ENCODE measurements around the gene PCA3.

The PCA3 gene

DNA sequence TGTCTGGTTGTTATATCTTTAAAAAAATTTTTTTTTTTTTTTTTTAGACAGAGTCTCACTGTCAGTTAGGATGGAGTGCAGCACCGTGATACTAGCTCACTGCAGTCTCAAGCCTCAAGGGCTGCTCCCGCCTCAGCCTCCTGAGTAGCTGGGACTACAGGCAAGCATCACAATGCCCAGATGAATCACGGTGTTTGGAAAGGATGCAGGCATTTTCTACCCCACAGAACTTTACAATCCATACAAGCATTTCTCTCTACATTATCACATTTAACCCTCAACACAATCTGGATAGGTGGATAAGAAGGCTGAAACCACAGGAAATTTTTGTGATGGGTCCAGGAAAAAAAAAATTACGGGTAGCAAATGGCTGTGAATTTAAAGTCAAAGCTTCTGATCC, 5.8 kb upstream of the PCA3 start:
- no peak for DNase-seq

DNA sequence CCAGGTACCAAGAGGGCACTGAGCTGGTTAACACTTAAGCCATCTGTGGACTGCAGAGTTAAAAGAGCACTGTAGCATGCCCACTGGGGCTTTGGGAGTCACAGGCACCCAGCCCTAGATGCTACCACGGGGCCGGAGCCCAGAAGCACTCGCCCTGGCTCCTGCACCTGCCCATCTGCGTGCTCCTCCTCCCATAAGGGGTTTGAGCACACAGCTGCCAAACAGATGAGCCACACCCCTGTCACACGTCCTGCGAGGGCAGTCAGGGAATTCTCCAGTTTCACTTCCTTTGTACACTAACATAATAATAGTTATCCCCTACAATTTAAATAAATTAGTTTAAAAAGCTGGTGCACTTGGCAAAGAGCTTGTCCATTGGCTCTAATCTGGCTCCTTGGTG, 4.5 kb upstream of the PCA3 start:
- DNase-seq = peak; percentile 51

DNA sequence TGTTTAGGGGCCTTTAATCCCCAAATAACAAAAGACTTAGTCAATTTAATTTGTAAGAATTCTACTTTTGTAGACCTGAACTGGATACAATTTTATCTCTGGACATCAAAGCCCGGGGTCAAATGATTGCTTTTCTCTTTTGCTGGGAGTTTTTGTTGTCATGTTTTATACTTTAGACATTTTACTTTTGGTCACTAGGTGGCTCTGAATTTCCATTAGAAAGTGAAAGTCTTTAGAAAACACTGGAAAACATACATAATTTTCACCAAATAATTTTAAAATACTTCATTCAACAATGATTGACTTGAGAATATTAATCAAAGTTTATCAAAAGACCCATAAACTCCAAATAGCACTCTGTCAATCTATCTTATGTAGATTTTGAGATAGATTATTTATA, 2.8 kb upstream of the PCA3 start:
- DNase-seq = no peak

- DNase-seq = no peak
Observed at GRCh38 chr9:76766126-76766525, 1.9 kb downstream of the PCA3 start.

- no peak for DNase-seq
Observed at GRCh38 chr9:76772686-76773445, 8.6 kb downstream of the PCA3 start.

DNA sequence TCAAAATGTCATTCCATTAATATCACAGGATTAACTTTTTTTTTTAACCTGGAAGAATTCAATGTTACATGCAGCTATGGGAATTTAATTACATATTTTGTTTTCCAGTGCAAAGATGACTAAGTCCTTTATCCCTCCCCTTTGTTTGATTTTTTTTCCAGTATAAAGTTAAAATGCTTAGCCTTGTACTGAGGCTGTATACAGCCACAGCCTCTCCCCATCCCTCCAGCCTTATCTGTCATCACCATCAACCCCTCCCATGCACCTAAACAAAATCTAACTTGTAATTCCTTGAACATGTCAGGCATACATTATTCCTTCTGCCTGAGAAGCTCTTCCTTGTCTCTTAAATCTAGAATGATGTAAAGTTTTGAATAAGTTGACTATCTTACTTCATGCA, 20.6 kb downstream of the PCA3 start:
- DNase-seq = no peak

- DNase-seq = no peak
Observed at GRCh38 chr9:76785501-76785900, 21.3 kb downstream of the PCA3 start.

DNA sequence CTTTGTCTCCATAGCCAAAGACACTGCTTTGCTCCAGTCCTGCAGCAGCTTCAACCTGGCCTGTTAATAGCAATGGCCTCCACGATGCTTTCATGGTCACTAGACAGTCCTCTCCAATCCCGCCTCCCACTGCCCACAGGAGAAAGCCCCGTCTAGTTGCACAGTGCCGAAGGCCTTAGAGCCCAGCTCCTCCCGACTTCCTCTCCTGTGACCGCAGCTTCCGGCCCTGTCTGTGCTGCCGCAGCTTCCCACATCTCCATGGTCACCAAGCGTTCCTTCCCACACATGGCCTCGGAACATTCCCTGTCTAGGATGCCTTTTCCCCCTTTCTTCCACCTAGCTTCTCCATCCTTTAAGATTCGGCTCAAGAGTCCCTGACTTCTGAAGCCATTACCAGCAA, 23.4 kb downstream of the PCA3 start:
- no peak for DNase-seq

DNA sequence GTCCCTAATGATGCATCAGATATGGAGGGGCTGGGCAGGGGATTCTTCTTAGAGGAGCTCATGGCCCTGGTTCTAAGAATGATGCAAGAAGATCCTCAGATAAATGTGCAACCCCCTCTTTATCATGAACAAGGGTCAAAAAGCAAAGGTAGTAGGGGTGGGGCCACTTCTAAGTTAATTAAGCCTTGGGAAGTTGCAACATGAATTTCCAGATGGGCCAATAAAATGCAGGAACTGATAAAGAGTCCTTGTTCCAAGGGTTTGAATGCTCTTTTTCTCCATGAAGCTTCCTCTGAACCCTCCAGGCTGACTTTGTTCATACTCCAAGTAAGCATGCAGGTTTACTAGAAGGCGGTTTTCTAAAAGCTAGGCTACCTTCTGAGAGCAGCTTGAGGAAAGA, 25.6 kb downstream of the PCA3 start:
- no peak for DNase-seq

GRCh38 chr9:76793784-76794431, 29.7 kb downstream of the PCA3 start:
- DNase-seq = no peak

GRCh38 chr9:76796296-76796695, 32.1 kb downstream of the PCA3 start:
- DNase-seq = no peak

DNA sequence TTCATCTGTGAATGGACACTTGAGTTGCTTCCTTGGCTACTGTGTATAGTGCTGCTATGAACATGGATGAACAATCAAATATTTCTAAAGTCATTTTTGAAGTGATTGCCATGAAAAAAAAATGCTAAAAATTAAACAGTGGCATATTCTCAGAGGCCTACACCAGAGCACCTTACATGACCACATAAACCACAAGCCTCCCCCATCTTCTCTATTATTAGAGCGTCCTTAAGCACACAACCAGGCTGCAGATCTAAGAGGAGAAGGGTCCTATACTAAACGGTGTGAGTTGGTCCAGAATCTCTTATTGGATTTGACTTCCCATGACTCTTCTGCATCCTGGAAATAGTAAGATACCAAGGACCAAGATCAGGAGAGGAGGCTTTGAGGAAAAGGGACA, 34.3 kb downstream of the PCA3 start:
- no peak for DNase-seq

DNA sequence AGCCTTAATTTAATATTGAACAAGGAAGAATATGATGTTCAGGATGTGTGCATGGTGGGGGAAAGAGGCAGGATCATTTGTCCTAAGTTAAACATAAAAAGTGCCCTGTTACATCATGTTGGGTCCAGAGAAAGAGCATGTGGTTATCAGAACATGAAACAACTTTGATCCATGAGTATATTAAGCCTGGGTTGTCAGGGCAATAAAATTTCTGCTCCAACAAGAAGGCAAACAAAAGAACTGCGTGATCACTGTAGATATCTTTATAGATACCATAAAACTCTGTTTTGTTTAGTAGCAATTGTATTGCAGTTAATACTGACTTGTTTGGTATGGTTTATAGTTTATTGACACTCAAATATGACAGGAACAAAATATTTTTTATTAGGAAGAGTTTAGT, 35.2 kb downstream of the PCA3 start:
- DNase-seq = no peak

- no peak for DNase-seq
Observed at GRCh38 chr9:76800901-76801300, 36.7 kb downstream of the PCA3 start.

- DNase-seq = no peak
Observed at GRCh38 chr9:76803083-76803482, 38.8 kb downstream of the PCA3 start.

GRCh38 chr9:76803762-76804161, 39.5 kb downstream of the PCA3 start:
- DNase-seq = no peak

DNA sequence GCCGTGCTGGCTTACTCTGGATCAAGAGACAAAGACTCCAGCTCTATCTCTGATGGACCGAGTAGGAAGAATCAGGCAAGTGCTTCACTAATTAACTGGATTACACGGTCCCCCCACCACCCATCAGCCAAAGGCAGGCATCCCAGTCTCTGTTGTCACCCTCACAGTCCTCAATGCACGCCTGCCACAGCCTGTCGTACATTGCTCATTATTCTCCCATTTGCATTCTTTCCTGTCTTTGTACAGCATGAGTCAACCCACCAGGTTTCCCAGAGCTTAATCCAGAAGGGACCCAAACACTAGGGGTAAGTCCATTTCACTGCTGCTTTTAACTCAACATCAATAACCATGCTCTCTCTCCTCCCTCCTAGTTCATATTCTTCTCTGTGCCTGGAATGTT, 44.4 kb downstream of the PCA3 start:
- no peak for DNase-seq

DNA sequence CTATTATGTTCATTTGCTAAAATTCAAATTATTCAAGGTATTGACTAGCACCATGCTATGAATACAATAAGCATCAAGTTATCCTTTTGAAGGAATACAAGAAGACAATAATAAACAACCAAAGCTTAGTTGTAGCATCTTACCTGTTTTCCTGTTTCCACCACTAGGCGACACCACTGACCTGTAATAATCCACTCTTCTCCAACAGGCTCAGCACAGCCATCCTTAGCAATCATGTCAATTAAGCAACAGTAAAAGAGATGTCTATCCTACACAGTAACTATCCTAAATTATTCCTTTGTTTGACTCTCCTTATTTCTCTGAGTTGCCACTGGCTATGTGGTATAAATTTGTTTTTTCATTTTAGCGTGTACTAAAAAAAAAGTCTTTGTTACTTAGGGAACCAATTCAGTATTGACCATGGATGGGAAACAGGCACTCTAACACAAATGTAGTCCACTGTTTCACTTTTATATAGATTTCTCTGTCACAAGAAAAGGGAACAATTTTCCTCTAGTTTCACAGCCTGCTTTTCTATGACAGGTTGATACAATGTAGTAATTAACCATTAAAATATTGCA, 46.2 kb downstream of the PCA3 start:
- peak; percentile 81 for DNase-seq

GRCh38 chr9:76812591-76812990, 48.4 kb downstream of the PCA3 start:
- DNase-seq = peak; percentile 5

DNA sequence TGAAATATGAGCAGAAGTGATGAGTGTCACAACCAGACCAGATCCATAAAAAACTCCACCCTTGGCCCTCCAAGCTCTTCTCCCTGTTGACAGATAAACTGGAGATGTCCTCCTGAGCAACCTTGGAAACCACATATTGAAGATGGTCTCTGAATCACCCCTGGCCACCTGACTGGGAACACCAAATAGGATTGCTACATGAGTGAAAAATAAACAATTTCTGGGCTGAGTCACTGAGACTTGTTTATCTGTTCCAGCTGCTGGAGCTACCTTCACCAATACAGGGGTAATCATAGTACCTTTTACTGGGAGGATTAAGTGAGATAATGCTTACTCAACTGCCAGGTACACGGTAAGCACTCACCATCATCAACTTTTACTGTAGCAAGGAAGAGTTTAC, 53.3 kb downstream of the PCA3 start:
- no peak for DNase-seq

DNA sequence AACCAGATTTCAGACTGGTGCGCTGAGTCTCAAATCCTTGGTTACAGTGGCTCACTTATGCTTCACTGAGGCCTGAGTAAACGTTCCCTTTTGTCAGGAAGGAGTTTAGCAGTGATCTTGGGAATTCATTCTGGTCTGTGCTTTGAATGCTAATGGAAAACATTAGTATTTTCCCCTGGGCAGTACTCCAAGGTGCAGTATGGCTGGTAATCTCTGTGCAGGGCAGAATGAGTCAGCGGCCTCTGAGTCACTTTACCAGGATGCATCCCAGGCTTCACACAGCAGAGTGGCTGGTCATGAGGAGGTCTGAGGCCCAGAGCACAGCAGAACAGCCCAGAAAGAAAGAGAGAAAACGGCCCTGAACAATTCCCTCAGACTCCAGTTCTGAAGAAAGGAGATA, 54.0 kb downstream of the PCA3 start:
- no peak for DNase-seq

GRCh38 chr9:76820431-76820830, 56.2 kb downstream of the PCA3 start:
- no peak for DNase-seq

DNA sequence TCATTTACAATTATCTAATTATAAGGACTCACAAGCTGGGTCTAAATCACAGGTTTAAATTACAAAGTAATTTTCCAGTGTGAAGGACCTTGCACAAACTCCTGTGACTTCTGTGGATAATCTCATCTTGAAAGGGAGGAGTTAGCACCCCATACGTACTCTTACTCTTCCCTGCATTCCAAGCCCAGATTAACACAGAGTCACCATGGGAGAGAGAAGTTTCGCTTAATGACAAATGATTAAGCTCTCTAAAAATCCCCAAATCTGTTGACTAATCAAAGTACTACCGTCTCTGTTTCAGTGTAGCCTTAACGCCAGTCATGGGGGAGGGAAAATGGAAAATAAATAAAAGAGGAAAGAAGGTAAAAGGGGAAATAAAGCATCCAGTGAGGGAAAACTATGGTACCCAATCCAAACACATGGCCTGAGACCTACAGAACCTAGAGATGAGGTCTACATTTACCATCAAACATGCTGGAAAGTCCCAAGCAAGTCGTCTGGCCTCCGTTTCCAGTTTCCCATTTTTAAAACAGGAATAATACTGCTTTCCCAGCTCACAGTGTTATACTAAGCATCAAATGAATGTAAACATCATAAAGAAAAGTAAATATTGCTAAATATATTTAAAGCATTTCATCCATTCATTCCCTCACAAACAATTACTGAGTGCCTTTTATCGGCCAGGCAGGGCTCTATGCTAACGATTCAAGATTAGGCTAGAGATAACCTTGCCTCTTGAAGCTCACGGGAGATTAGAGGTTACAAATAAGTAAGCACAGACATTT, 63.2 kb downstream of the PCA3 start:
- no peak for DNase-seq

- DNase-seq = no peak
Observed at GRCh38 chr9:76828447-76828846, 64.2 kb downstream of the PCA3 start.
